Panc1 (cell line): ENCODE data around the gene PTRH2. TPM values are rescaled to one million over a fixed set of nuclear protein-coding genes. Genes with fewer than 3 reads are reported as not detected.

Experiments used
- ATAC-seq: fragments of 200-7000 bp; cut with Tn5 transposase; 2 replicates; pipeline ENCODE4 v1.9.1; 2020; ENCODE audit warnings: mild to moderate bottlenecking, moderate library complexity
- BruUV-seq: library from RNA; stranded (reverse); fragments of 400-500 nt; replicated peaks from 2 replicates; lab custom pipeline; 2021; lab: Mats Ljungman, UMichigan
- CTCF ChIA-PET: fragments of 300-600 bp; sonication (Branson Sonifier 250); formaldehyde crosslinking; loops from one replicate; lab custom pipeline; 2022; ENCODE audit warnings: antibody characterized with exemption; lab: Charles Lee
- POLR2A ChIA-PET: fragments of 300-600 bp; sonication (Branson Sonifier 250); formaldehyde crosslinking; loops from one replicate; lab custom pipeline; 2022; ENCODE audit warnings: antibody characterized with exemption; lab: Charles Lee
- DNase-seq: peaks from one replicate; pipeline ENCODE4 v3.0.0-alpha.2; 2010; ENCODE audit warnings: low read depth, low spot score
- H3K27ac ChIP-seq: 2 replicates; pipeline ENCODE4 v1.5.1; 2011; ENCODE audit warnings: mild to moderate bottlenecking, low read length, inconsistent platforms
- H3K27me3 ChIP-seq: fragments of 200-500 bp; sonication (Bioruptor generic); 2 replicates; pipeline ENCODE4 v1.6.0; 2014; ENCODE audit warnings: low read length, inconsistent platforms; ENCODE audit not compliant: control insufficient read depth, insufficient read depth
- H3K36me3 ChIP-seq: fragments of 200-500 bp; sonication (Bioruptor generic); 2 replicates; pipeline ENCODE4 v1.5.1; 2014; ENCODE audit warnings: inconsistent platforms, mild to moderate bottlenecking, low read length, moderate library complexity; ENCODE audit not compliant: control insufficient read depth, insufficient read depth
- H3K4me1 ChIP-seq: 2 replicates; pipeline ENCODE4 v1.5.1; 2011; ENCODE audit warnings: inconsistent platforms, mild to moderate bottlenecking, low read length, moderate library complexity; ENCODE audit not compliant: control insufficient read depth, insufficient read depth
- H3K4me3 ChIP-seq, 2 experiments: 2 replicates each; pipeline ENCODE4 v1.5.1; 2011 to 2012; ENCODE audit warnings: low read depth in 2 of 2, low read length in 2 of 2, mild to moderate bottlenecking in 2 of 2, inconsistent platforms in 1 of 2, moderate library complexity in 1 of 2
- H3K9me3 ChIP-seq: fragments of 200-500 bp; sonication (Bioruptor generic); 2 replicates; pipeline ENCODE4 v1.5.1; 2014; ENCODE audit warnings: low read depth, mild to moderate bottlenecking, inconsistent platforms, low read length, moderate library complexity; ENCODE audit not compliant: control insufficient read depth, insufficient read depth
- CTCF ChIP-seq: fragments of 450-650 bp; IDR thresholded peaks from 2 replicates; pipeline ENCODE4 v1.5.1; 2017; ENCODE audit warnings: mild to moderate bottlenecking
- POLR2AphosphoS5 ChIP-seq: IDR thresholded peaks from 2 replicates; pipeline ENCODE4 v1.6.1; 2012; ENCODE audit warnings: mild to moderate bottlenecking, low read depth, low read length, moderate library complexity
- SIN3A ChIP-seq: IDR thresholded peaks from 2 replicates; pipeline ENCODE4 v1.6.1; 2012; ENCODE audit warnings: low read depth, mild to moderate bottlenecking, low read length, moderate library complexity, borderline replicate concordance; ENCODE audit not compliant: insufficient read depth
- TCF7L2 ChIP-seq: IDR thresholded peaks from 2 replicates; pipeline ENCODE4 v1.6.1; 2011; ENCODE audit warnings: mild to moderate bottlenecking, low read depth, low read length, inconsistent platforms
- in situ Hi-C: cut with HindIII; loops from 2 replicates; pipeline ENCODE4 v1.10.0; 2016; ENCODE audit warnings: low sequenced_read_pairs, low pct_unique_long_range_greater_than_20kb
- intact Hi-C: fragments of 100-400 bp; cut with micrococcal nuclease; formaldehyde crosslinking; loops from one replicate; pipeline ENCODE4 v1.10.0; 2022; ENCODE audit not compliant: unreplicated experiment
- total RNA-seq: library from RNA; stranded (reverse); gene quantifications from one replicate; pipeline ENCODE4 v1.2.1, GENCODE V29; 2021; ENCODE audit not compliant: unreplicated experiment
- TF ChIP-seq, protein P1 (sequence below), 2 experiments: IDR thresholded peaks; 2 replicates each; pipeline ENCODE4 v1.6.1; 2011 to 2012; ENCODE audit warnings: low read depth in 2 of 2, control low read depth in 1 of 2, low read length in 1 of 2, mild to moderate bottlenecking in 1 of 2, moderate library complexity in 1 of 2; ENCODE audit not compliant: insufficient read depth in 1 of 2

The PTRH2 gene
- total RNA-seq, 1 experiment from 2014 or later = 40.2 TPM

GRCh38 chr17:59676716-59677115, 30.5 kb downstream of the PTRH2 start:
- ATAC-seq (no peak), DNase-seq (no peak)
- ChIA-PET POLR2A (no interaction called here), CTCF (no interaction called here)
- no peak for TF ChIP-seq CTCF
- TF ChIP-seq SIN3A = no peak
- TF ChIP-seq TCF7L2 = no peak
- no peak for TF ChIP-seq POLR2AphosphoS5
- TF ChIP-seq, protein P1, sequence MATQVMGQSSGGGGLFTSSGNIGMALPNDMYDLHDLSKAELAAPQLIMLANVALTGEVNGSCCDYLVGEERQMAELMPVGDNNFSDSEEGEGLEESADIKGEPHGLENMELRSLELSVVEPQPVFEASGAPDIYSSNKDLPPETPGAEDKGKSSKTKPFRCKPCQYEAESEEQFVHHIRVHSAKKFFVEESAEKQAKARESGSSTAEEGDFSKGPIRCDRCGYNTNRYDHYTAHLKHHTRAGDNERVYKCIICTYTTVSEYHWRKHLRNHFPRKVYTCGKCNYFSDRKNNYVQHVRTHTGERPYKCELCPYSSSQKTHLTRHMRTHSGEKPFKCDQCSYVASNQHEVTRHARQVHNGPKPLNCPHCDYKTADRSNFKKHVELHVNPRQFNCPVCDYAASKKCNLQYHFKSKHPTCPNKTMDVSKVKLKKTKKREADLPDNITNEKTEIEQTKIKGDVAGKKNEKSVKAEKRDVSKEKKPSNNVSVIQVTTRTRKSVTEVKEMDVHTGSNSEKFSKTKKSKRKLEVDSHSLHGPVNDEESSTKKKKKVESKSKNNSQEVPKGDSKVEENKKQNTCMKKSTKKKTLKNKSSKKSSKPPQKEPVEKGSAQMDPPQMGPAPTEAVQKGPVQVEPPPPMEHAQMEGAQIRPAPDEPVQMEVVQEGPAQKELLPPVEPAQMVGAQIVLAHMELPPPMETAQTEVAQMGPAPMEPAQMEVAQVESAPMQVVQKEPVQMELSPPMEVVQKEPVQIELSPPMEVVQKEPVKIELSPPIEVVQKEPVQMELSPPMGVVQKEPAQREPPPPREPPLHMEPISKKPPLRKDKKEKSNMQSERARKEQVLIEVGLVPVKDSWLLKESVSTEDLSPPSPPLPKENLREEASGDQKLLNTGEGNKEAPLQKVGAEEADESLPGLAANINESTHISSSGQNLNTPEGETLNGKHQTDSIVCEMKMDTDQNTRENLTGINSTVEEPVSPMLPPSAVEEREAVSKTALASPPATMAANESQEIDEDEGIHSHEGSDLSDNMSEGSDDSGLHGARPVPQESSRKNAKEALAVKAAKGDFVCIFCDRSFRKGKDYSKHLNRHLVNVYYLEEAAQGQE (IDR thresholded peaks at IDR 0.05; ENCODE audit: insufficient read depth in 1 of 2, low read depth in 2 of 2, low read length in 1 of 2) = no peak
- no peak overlapping the region for H3K27ac ChIP-seq
- in situ Hi-C loops (no loop called here), intact Hi-C loops (no loop called here)
- peaks cover 84% of the 10 kb centered on the region for H3K36me3 ChIP-seq
- H3K4me1 ChIP-seq = no peaks in the 10 kb centered on the region
- no peaks in the 10 kb centered on the region for H3K27me3 ChIP-seq
- H3K9me3 ChIP-seq = no peaks in the 10 kb centered on the region
- H3K4me3 ChIP-seq = no peak overlapping the region
- no TSS peak for BruUV-seq

- CTCF ChIA-PET = no interaction called here
- Histone ChIP-seq H3K27ac (no peak overlapping the region), H3K36me3 (peaks cover 70% of the 10 kb centered on the region), H3K4me3 (no peak overlapping the region), H3K9me3 (no peaks in the 10 kb centered on the region), H3K27me3 (no peaks in the 10 kb centered on the region), H3K4me1 (no peaks in the 10 kb centered on the region)
- TF ChIP-seq SIN3A (no peak), POLR2AphosphoS5 (no peak), CTCF (no peak), TCF7L2 (no peak)
- TF ChIP-seq, protein P1 (IDR thresholded peaks at IDR 0.05; ENCODE audit: insufficient read depth in 1 of 2, low read depth in 2 of 2, low read length in 1 of 2) = no peak
- POLR2A ChIA-PET = no interaction called here
- in situ Hi-C loops (no loop called here), intact Hi-C loops (no loop called here)
- DNase-seq (no peak), ATAC-seq (no peak)
- no TSS peak for BruUV-seq
Observed at GRCh38 chr17:59675231-59675630, 32.0 kb downstream of the PTRH2 start.
